Measurements from ENCODE around the gene RPRD1A.
"Not testable (repeated sequence)": the region's sequence is repeated elsewhere in the genome, so short reads cannot be mapped to it uniquely, and the experiment has no call there.

Gene RPRD1A

DNA sequence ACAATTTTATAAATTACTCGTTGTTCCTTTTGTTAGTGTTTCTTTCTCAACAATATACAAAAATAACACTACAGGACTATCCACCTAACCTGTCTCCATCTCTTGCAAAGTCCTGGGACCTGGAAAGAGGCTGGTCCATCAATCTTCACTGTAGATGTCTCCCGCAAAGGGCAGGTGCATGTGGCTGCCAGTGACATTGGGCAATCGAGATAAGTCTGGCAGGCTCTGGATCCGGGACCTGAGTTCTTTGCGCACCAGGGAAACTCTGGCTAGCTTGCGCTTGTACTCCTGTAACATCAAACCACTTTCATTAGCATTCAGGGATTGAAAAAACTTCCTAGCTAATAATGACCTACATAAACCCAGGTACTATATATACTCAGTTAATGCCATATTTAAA is 74.3 kb downstream of the RPRD1A start:
- intact Hi-C loops (cut with micrococcal nuclease) = loop anchor here (10.0 kb wide), 1 partner anchor 412 kb away; no protein-coding TSS in a partner anchor
- H3K4me1 Mint-ChIP-seq (ENCODE audit: low read depth) = no peaks in the 10 kb centered on the region
- no peaks in the 10 kb centered on the region for H3K9me3 Mint-ChIP-seq
- H3K27me3 Mint-ChIP-seq = no peaks in the 10 kb centered on the region
- no peak overlapping the region for H3K27ac Mint-ChIP-seq
- H3K36me3 Mint-ChIP-seq (ENCODE audit: low read depth) = peaks cover 32% of the 10 kb centered on the region
- H3K4me3 Mint-ChIP-seq = no peak overlapping the region

- Mint-ChIP-seq H3K4me3 (no peak overlapping the region), H3K36me3 (ENCODE audit: low read depth) (peaks cover 40% of the 10 kb centered on the region)
Observed at GRCh38 chr18:35991696-35992095, 75.7 kb downstream of the RPRD1A start.

GRCh38 chr18:35983818-35984217 is 83.5 kb downstream of the RPRD1A start:
- no peak overlapping the region for H3K27ac Mint-ChIP-seq

More at GRCh38 chr18:35991696-35992095, 75.7 kb downstream of the RPRD1A start:
- intact Hi-C loops (cut with micrococcal nuclease) = loop anchor here (10.0 kb wide), 1 partner anchor 413 kb away; no protein-coding TSS in a partner anchor
- Mint-ChIP-seq H3K4me1 (ENCODE audit: low read depth) (no peaks in the 10 kb centered on the region), H3K27ac (no peak overlapping the region), H3K27me3 (no peaks in the 10 kb centered on the region), H3K9me3 (no peaks in the 10 kb centered on the region)

GRCh38 chr18:35983147-35983546 is 84.2 kb downstream of the RPRD1A start:
- no peaks in the 10 kb centered on the region for H3K27me3 Mint-ChIP-seq
- H3K4me3 Mint-ChIP-seq = no peak overlapping the region
- no peaks in the 10 kb centered on the region for H3K9me3 Mint-ChIP-seq
- peaks cover 34% of the 10 kb centered on the region for H3K36me3 Mint-ChIP-seq (ENCODE audit: low read depth)
- intact Hi-C loops (cut with micrococcal nuclease) = no loop called here
- H3K27ac Mint-ChIP-seq = no peak overlapping the region
- peaks cover 12% of the 10 kb centered on the region for H3K4me1 Mint-ChIP-seq (ENCODE audit: low read depth)

More at GRCh38 chr18:35983818-35984217, 83.5 kb downstream of the RPRD1A start:
- H3K4me3 Mint-ChIP-seq = no peak overlapping the region
- peaks cover 12% of the 10 kb centered on the region for H3K4me1 Mint-ChIP-seq (ENCODE audit: low read depth)
- H3K9me3 Mint-ChIP-seq = no peaks in the 10 kb centered on the region
- H3K36me3 Mint-ChIP-seq (ENCODE audit: low read depth) = peaks cover 34% of the 10 kb centered on the region
- intact Hi-C loops (cut with micrococcal nuclease) = no loop called here
- no peaks in the 10 kb centered on the region for H3K27me3 Mint-ChIP-seq

- H3K36me3 Mint-ChIP-seq (ENCODE audit: low read depth) = peaks cover 35% of the 10 kb centered on the region
- H3K27ac Mint-ChIP-seq = no peak overlapping the region
- no peaks in the 10 kb centered on the region for H3K9me3 Mint-ChIP-seq
- peaks cover 12% of the 10 kb centered on the region for H3K4me1 Mint-ChIP-seq (ENCODE audit: low read depth)
- intact Hi-C loops (cut with micrococcal nuclease) = no loop called here
- H3K4me3 Mint-ChIP-seq = no peak overlapping the region
- H3K27me3 Mint-ChIP-seq = no peaks in the 10 kb centered on the region
Observed at GRCh38 chr18:35982409-35983114, 84.8 kb downstream of the RPRD1A start.

- Mint-ChIP-seq H3K36me3 (ENCODE audit: low read depth) (peaks cover 60% of the 10 kb centered on the region), H3K4me3 (no peak overlapping the region), H3K27ac (no peak overlapping the region), H3K27me3 (no peaks in the 10 kb centered on the region), H3K9me3 (no peaks in the 10 kb centered on the region), H3K4me1 (ENCODE audit: low read depth) (peaks cover 3% of the 10 kb centered on the region)
- intact Hi-C loops (cut with micrococcal nuclease) = loop anchor here (10.0 kb wide), 1 partner anchor 734 kb away; the partner anchor contains the start of gene ZNF397
Observed at GRCh38 chr18:35979112-35979511, 88.2 kb downstream of the RPRD1A start.

GRCh38 chr18:35974181-35974580 is 93.2 kb downstream of the RPRD1A start:
- Mint-ChIP-seq H3K4me3 (peak overlapping the region; percentile 98), H3K27me3 (no peaks in the 10 kb centered on the region), H3K9me3 (no peaks in the 10 kb centered on the region), H3K4me1 (ENCODE audit: low read depth) (peaks cover 34% of the 10 kb centered on the region), H3K27ac (peak overlapping the region; percentile 98), H3K36me3 (ENCODE audit: low read depth) (peaks cover 63% of the 10 kb centered on the region)
- intact Hi-C loops (cut with micrococcal nuclease) = loop anchor here (5.0 to 10.0 kb wide), 2 partner anchors 597 to 729 kb away; partner anchors contain the start of genes ZNF396 and ZNF397

- H3K36me3 Mint-ChIP-seq (ENCODE audit: low read depth) = peaks cover 59% of the 10 kb centered on the region
- H3K4me1 Mint-ChIP-seq (ENCODE audit: low read depth) = peaks cover 34% of the 10 kb centered on the region
- no peaks in the 10 kb centered on the region for H3K27me3 Mint-ChIP-seq
- H3K4me3 Mint-ChIP-seq = peak overlapping the region; percentile 98
- intact Hi-C loops (cut with micrococcal nuclease) = loop anchor here (5.0 to 10.0 kb wide), 2 partner anchors 596 to 729 kb away; partner anchors contain the start of genes ZNF396 and ZNF397
- no peaks in the 10 kb centered on the region for H3K9me3 Mint-ChIP-seq
- peak overlapping the region; percentile 98 for H3K27ac Mint-ChIP-seq
Observed at GRCh38 chr18:35973650-35974049, 93.7 kb downstream of the RPRD1A start.

DNA sequence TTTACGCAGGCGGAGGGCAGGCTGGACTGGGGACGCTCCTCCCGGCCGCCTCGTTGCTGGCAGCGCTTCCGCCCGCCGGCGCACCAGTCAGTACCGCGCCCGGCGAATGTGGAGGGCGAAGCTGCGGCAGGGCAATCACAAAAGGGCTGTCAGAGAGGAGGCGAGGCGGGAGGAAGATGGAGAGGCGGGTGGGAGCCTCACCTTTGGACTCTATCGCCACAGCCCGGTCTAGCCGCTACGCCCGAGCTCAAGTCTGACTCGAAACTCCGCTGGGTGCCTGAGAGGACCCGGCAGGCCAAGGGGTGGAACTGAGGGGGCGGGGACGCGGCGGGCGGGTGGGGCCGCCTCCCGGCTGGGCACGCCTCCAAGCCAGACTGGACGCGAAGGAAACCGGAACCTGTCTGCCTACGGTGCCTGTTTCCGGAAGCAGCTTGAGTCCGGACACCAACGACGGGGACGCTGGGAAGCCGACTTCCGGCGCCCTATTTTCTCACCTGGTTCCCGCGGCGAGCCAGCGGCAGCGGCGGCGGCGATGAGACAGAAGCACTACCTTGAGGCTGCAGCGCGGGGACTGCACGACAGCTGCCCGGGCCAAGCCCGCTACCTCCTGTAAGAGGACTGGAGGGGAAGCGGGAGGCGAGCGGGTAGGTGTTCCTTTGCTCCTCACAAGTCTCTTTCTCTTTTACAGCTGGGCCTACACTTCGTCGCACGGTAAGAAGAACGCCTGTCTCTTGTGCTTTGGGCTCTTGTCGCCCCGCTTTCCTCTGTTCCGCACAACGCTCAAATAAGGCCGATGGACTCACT is 95.0 kb downstream of the RPRD1A start, which contains the start of gene RMP24:
TSS of gene RMP24 (plus strand) at position 483 of the 804 bp plus-strand sequence.
- H3K27ac Mint-ChIP-seq = peak within 1 kb of the TSS; percentile 98
- no peaks in the 10 kb centered on the region for H3K27me3 Mint-ChIP-seq
- H3K4me1 Mint-ChIP-seq (ENCODE audit: low read depth) = peaks cover 41% of the 10 kb centered on the region
- H3K9me3 Mint-ChIP-seq = no peaks in the 10 kb centered on the region
- H3K4me3 Mint-ChIP-seq = peak within 1 kb of the TSS; percentile 98
- H3K36me3 Mint-ChIP-seq (ENCODE audit: low read depth) = peaks cover 47% of the 10 kb centered on the region
- intact Hi-C loops (cut with micrococcal nuclease) = loop anchor here (1.0 to 10.0 kb wide), 3 partner anchors 95 to 728 kb away; partner anchors contain the start of genes RPRD1A, ZNF396 and ZNF397

- intact Hi-C loops (cut with micrococcal nuclease) = loop anchor here (1.0 to 10.0 kb wide), 3 partner anchors 96 to 727 kb away; partner anchors contain the start of genes RPRD1A, ZNF396 and ZNF397
- H3K9me3 Mint-ChIP-seq = no peaks in the 10 kb centered on the region
- H3K36me3 Mint-ChIP-seq (ENCODE audit: low read depth) = peaks cover 40% of the 10 kb centered on the region
- peak overlapping the region; percentile 98 for H3K27ac Mint-ChIP-seq
- peak overlapping the region; percentile 98 for H3K4me3 Mint-ChIP-seq
- H3K27me3 Mint-ChIP-seq = no peaks in the 10 kb centered on the region
- peaks cover 41% of the 10 kb centered on the region for H3K4me1 Mint-ChIP-seq (ENCODE audit: low read depth)
Observed at GRCh38 chr18:35971661-35972196, 95.6 kb downstream of the RPRD1A start.

DNA sequence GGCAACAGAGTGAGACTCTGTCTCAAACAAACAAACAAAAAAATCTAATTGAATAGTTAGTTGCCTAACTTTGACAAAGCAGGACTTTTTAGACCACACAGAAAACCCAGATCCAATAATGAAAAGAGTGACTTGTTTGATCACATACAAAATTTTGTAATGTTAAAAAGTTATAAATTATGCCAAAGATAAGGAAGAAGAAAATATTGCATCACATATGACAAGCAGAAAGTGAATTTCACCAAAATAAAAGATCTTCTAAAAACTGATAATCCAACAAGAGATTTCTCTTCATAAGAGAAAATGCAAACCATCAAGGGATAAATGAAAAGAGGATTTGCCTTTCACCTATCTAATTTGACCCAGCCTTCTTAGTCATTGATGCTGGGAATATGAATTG is 97.7 kb downstream of the RPRD1A start:
- H3K4me3 Mint-ChIP-seq = no peak overlapping the region
- intact Hi-C loops (cut with micrococcal nuclease) = loop anchor here (5.0 to 10.0 kb wide), 2 partner anchors 592 to 725 kb away; partner anchors contain the start of genes ZNF396 and ZNF397
- H3K9me3 Mint-ChIP-seq = no peaks in the 10 kb centered on the region
- no peak overlapping the region for H3K27ac Mint-ChIP-seq
- peaks cover 22% of the 10 kb centered on the region for H3K36me3 Mint-ChIP-seq (ENCODE audit: low read depth)
- H3K27me3 Mint-ChIP-seq = no peaks in the 10 kb centered on the region
- peaks cover 46% of the 10 kb centered on the region for H3K4me1 Mint-ChIP-seq (ENCODE audit: low read depth)

DNA sequence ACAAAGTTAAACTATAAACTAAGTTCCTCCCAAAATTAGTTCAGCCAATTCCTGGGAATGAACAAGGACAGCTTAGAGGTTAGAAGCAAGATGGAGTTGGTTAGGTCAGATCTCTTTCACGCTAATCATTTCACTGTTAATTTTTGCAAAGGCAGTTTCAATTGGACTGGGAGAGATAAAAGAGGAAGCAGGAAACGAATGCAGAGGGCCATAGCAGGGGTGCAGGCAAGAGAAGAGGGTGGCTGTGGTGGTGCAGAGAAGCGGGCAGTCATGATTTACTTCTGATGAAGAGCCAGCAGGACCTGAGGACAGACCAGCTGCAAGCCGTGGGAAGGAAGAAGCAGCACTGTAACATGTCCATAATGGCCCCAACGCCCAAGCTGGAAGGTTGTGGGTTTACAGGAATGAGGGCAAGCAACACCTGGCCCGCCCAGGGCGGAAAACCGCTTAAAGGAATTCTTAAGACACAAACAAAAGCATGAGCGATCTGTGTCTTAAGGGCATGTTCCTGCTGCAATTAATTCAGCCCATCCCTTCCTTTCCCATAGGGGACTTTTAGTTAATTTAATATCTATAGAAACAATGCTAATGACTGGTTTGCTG is 99.0 kb downstream of the RPRD1A start:
- Mint-ChIP-seq H3K4me3 (no peak overlapping the region), H3K27me3 (no peaks in the 10 kb centered on the region), H3K36me3 (ENCODE audit: low read depth) (peaks cover 12% of the 10 kb centered on the region), H3K9me3 (no peaks in the 10 kb centered on the region), H3K27ac (no peak overlapping the region), H3K4me1 (ENCODE audit: low read depth) (peaks cover 36% of the 10 kb centered on the region)
- intact Hi-C loops (cut with micrococcal nuclease) = no loop called here

- H3K27me3 Mint-ChIP-seq; H3K9me3 Mint-ChIP-seq; intact Hi-C loops (cut with micrococcal nuclease); H3K27ac Mint-ChIP-seq; H3K4me3 Mint-ChIP-seq; H3K36me3 Mint-ChIP-seq (ENCODE audit: low read depth): not testable (repeated sequence)
- peaks cover 31% of the 10 kb centered on the region for H3K4me1 Mint-ChIP-seq (ENCODE audit: low read depth)
Observed at GRCh38 chr18:35967866-35968265, 99.5 kb downstream of the RPRD1A start.
